ENCODE data around the gene UROC1. TPM values are rescaled to one million over a fixed set of nuclear protein-coding genes. Genes with fewer than 3 reads are reported as not detected.

The UROC1 gene
- total RNA-seq, 4 donors from 2014 or later = not detected

- Histone ChIP-seq H3K4me3 (no peak overlapping the region), H3K9me3 (no peaks in the 10 kb centered on the region), H3K36me3 (no peaks in the 10 kb centered on the region), H3K4me1 (peaks cover 5% of the 10 kb centered on the region), H3K27ac (no peak overlapping the region), H3K27me3 (peaks cover 9% of the 10 kb centered on the region)
- 48% methylated on average over 11 of the region's 18 CpGs for WGBS
- no peak for TF ChIP-seq POLR2A (IDR thresholded peaks at IDR 0.05)
- no peak for TF ChIP-seq POLR2AphosphoS5 (IDR thresholded peaks at IDR 0.05)
- TF ChIP-seq CTCF (IDR thresholded peaks at IDR 0.05) = no peak
- no peak for TF ChIP-seq EP300 (IDR thresholded peaks at IDR 0.05)
- peak in 1 of 2 donors; percentile 51 for DNase-seq (ENCODE audit: low spot score in 2 of 2)
These were observed 7.8 kb downstream of the UROC1 start for GRCh38 chr3:126509597-126510307.

- Histone ChIP-seq H3K9me3 (no peaks in the 10 kb centered on the region), H3K4me3 (no peak overlapping the region), H3K4me1 (peaks cover 5% of the 10 kb centered on the region), H3K36me3 (no peaks in the 10 kb centered on the region), H3K27me3 (peaks cover 13% of the 10 kb centered on the region), H3K27ac (no peak overlapping the region)
- WGBS = 75% methylated on average over 4 of the region's 4 CpGs
- no peak for DNase-seq (ENCODE audit: low spot score in 2 of 2)
- TF ChIP-seq POLR2A (IDR thresholded peaks at IDR 0.05) (no peak), POLR2AphosphoS5 (IDR thresholded peaks at IDR 0.05) (no peak), CTCF (IDR thresholded peaks at IDR 0.05) (no peak), EP300 (IDR thresholded peaks at IDR 0.05) (no peak)
These were observed 9.0 kb downstream of the UROC1 start for GRCh38 chr3:126508564-126508964.

- no peak for DNase-seq (ENCODE audit: low spot score in 2 of 2)
- TF ChIP-seq EP300 (IDR thresholded peaks at IDR 0.05) (no peak), CTCF (IDR thresholded peaks at IDR 0.05) (no peak), POLR2AphosphoS5 (IDR thresholded peaks at IDR 0.05) (no peak), POLR2A (IDR thresholded peaks at IDR 0.05) (no peak)
These were observed 9.7 kb downstream of the UROC1 start for GRCh38 chr3:126507886-126508285.

GRCh38 chr3:126503701-126504100 is 13.9 kb downstream of the UROC1 start:
- TF ChIP-seq CTCF (IDR thresholded peaks at IDR 0.05) = no peak
- TF ChIP-seq POLR2A (IDR thresholded peaks at IDR 0.05) = no peak
- TF ChIP-seq EP300 (IDR thresholded peaks at IDR 0.05) = no peak
- no peak for TF ChIP-seq POLR2AphosphoS5 (IDR thresholded peaks at IDR 0.05)
- no peaks in the 10 kb centered on the region for H3K9me3 ChIP-seq
- WGBS = 100% methylated on average over 1 of the region's 10 CpGs
- H3K27me3 ChIP-seq = peaks cover 17% of the 10 kb centered on the region
- no peak overlapping the region for H3K4me3 ChIP-seq
- H3K4me1 ChIP-seq = no peaks in the 10 kb centered on the region
- no peaks in the 10 kb centered on the region for H3K36me3 ChIP-seq
- DNase-seq (ENCODE audit: low spot score in 2 of 2) = peak in 1 of 2 donors; percentile 42
- no peak overlapping the region for H3K27ac ChIP-seq

More at GRCh38 chr3:126507886-126508285, 9.7 kb downstream of the UROC1 start:
- whole genome bisulfite sequencing = 80% methylated on average over 6 of the region's 9 CpGs
- H3K27ac ChIP-seq = no peak overlapping the region
- no peaks in the 10 kb centered on the region for H3K36me3 ChIP-seq
- H3K9me3 ChIP-seq = no peaks in the 10 kb centered on the region
- no peak overlapping the region for H3K4me3 ChIP-seq
- H3K27me3 ChIP-seq = peaks cover 17% of the 10 kb centered on the region
- peaks cover 5% of the 10 kb centered on the region for H3K4me1 ChIP-seq

GRCh38 chr3:126502656-126503055 is 14.9 kb downstream of the UROC1 start:
- Histone ChIP-seq H3K4me3 (no peak overlapping the region), H3K27ac (no peak overlapping the region), H3K36me3 (no peaks in the 10 kb centered on the region), H3K27me3 (peaks cover 17% of the 10 kb centered on the region), H3K4me1 (no peaks in the 10 kb centered on the region), H3K9me3 (no peaks in the 10 kb centered on the region)
- 73% methylated on average over 1 of the region's 1 CpG for WGBS
- TF ChIP-seq POLR2AphosphoS5 (IDR thresholded peaks at IDR 0.05) (no peak), POLR2A (IDR thresholded peaks at IDR 0.05) (no peak), CTCF (IDR thresholded peaks at IDR 0.05) (no peak)
- DNase-seq (ENCODE audit: low spot score in 2 of 2) = no peak
